NCI-H1048 (cell line): ENCODE measurements around the gene SVIP.
A peak's percentile ranks its signal among the peaks of the same experiment; 100 is the strongest.

Experiments used
- DNase-seq: peaks from one replicate; lab custom pipeline; 2025; lab: John Stamatoyannopoulos, UW

SVIP gene, protein sequence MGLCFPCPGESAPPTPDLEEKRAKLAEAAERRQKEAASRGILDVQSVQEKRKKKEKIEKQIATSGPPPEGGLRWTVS

DNA sequence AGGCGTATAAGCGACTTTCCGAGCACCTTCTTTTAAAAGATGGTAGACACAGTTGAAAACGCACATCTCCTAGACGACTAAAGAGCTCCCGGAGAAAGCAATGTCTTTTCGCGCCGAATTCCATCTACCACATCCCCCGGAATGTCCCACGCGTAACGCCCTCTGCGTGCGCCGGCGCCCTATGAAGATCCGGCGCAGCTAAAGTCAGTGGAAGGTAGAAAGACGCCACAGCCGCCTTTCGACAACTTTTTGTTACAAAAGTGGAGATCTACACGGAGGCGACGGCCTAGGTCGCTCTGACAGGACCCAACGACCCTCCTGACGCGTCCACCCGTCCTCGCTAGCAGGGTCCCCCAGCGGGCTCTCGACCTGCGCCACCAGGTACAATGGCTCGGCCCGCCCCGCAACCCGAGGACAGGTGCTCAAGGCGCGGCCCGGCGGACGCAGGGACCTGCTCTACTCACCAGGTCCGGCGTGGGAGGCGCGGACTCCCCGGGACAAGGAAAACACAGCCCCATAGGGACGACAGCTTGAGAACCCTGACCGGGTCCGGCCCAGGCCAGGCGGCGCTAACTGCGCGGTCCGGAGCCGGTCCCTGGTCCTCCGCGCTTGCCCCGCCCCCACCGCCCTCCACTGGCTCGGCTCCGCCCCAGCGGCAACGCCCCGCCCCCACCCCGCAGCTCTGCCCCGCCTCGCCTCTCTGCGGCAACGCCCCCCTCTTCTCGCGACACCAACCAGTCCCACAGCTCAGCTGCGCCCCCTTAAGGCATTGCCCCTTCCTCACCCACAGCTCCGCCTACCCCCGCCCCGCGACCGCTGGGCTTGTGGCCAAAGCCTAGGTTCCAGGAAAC, at the start of gene SVIP:
Gene SVIP (minus strand): TSS at position 571 of the 851 bp plus-strand sequence. CDS start 53 bp downstream, at position 518.
- peak; percentile 86 for DNase-seq

DNA sequence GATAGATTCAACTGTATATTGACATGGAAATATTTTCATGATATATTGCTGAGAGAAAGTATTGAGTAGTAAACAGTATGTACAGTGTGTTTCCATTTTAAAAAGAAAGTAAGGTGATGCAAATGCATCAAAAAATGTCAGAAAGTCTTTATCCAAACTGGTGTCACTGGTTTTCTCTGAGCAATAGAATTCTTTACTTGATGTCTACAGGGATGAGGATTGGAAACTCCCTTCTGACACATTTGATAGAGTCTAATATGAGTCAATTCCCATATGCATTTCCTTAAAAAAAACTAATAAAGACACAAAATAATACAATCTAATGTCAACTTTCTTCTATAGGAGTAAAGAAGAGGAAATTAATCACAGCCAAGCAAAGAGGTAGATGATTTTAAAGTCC, 49.0 kb upstream of the SVIP start:
- no peak for DNase-seq

DNA sequence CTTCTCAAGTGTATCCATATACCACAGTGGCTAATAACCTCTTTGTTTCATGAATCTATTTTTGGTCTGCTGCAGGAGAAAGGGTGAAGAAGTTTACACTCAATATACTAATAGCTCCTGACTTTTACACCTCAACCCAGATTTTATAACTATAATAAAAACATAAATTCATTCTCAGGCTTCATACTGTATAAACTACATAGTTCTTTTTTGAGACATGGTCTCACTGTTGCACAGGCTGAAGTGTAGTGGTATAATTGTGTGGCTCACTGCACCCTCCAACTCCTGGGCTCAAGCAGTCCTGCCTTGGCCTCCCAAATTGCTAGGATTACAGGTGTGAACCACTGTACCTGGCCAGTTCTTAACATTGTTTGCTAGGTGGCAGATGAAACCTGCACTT, 48.4 kb upstream of the SVIP start:
- DNase-seq = no peak

DNA sequence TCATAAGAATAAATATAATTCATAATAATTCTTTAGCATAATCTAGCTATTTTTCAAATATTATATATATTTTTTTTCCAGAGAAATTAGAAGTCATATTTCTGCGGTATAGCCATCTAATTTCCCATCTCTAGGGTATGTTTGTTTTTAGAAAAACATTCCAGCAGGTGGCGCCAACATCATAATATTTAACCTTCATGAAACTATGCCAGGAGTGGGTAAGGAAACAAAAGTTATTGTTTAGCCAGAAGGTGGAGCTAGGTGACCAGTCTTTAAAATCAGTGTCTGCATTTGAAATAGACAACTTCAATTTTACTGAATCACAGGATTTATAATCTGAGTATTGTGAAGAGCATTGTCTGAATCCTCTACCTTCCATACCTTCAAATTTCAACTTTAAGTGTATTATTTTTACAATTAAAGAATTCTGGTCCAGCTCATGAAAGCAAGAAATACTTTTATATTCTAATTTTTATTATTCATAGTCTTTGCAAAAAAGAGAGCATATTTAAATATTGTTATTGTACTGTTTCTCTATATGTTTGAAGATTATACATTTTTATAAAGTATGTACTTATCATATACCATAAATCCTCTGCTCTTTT, 46.4 kb upstream of the SVIP start:
- peak; percentile 61 for DNase-seq

DNA sequence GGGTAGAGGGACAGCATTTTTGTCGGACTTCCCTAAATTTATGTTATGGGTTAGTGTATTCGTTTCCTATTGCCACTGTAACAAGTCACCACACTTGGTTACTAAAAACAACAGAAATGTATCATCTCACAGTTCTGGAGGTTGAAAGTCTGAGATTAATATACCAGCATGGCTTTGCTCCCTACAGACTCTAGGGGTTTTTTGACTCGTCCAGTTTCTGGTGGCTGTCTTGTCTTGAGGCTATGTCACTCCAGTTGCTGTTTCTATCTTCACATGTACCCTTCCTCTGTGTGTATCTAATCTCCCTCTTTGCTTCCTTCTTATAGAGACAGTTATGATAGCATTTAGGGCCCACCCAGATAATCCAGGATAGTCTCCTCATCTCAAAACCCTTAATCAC, 39.7 kb upstream of the SVIP start:
- DNase-seq = no peak

DNA sequence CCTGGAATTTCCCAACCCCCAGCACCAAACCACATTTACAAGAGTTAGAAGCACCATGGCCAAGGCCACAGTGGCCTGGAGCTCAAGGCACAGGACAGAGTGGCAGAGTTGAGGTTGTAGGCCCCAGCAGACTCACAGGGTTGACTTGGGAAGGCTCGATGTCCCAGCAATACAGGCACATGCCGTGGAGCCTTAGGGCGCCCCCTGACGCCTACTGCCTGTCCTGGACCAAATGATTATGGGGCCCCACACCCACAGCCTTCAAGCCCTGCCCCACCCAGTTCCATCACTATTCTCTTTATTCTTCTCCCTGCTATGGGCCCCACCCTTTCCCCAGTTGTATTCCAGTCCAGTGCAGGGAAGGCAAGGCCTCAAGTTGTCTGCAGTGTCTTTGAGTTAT, 30.6 kb upstream of the SVIP start, which contains the start of gene CCDC179:
Gene CCDC179 (minus strand): TSS at position 234 of the 400 bp plus-strand sequence. CDS start 53 bp downstream, at position 181.
- DNase-seq = no peak

DNA sequence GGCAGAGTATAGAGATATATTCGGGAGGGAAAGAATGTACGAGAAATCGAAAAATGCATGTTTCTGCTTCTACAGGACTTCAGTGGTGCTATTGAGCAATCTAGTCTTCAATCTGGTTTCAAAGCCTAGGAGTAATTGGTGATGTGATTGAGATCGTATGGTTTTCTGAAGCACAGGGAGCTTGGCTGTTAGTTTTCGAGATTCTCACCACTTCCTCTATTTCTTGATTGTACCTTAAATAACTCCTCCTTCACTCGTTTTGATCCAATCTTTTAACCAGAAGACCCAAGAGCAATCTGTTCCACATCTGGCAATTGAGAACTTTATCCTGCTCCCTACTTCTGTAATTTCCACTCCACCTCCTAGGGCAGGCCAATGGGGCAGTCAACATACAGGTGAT, 30.2 kb upstream of the SVIP start:
- no peak for DNase-seq

DNA sequence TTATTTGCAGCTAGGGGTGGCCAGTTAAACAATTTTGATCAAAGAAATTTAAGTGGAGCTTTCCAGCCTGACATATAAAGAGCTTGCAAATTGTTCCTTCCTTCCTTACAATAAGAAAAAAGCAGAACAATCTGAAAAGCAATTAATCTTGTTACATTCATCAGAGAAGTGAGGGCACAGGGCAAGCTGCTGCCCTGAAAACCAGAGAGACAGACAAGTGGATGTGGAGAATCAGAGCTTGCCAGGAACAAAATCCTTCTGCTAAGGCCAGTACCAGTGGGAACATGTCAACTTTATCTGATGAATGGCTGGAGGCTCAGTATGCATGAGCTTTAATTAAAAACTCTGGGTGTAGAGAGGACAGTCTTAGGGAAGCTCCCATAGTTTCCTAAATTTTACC, 21.9 kb upstream of the SVIP start:
- DNase-seq = no peak

DNA sequence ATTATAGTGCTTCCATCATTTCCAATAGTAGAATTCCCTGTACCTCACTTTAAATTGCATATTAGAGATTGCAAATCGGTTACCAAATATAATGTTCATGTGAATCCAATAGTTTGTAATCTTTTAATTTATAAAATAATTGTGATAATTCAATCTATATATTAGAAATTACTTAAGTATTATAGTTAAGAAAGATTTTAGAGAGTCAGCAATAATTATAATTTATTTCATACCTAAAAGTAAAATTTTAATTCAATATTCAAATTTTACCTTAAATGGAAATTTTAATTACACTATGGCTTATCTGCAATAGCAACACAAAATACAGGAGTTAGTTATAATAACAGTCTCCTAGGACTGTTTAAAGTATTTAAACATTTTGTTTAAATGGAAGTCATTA, 17.1 kb upstream of the SVIP start:
- DNase-seq = no peak

DNA sequence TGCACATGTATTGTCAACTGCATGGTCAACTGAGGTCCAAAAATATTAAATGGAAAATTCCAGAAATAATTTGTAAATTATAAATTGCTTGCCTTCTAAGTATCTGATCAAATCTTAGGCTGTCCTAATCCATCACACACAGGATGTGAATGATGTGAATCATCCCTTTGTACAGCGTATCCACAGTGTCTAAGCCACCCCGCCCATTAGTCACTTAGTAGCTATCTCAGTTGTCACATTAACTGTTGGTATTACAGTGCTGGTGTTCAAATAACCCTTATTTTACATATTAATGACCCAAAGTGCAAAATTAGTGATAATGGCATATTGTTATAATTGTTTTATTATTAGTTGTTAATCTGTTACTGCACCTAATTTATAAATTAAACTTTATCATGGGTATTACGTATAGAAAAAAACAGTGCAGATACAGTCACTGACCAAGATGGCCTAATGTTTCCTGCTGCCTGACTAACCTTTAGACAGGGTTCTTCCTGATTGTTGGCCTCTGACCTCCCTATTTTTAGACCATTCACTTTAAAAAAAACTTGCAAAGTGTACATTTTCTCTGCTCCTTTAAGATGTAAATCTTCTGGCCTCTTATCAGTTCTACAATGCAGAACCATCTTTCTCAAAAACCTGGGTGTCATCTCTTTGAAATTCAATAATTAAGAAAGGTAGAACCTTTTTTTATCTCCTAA, 2.9 kb upstream of the SVIP start:
- DNase-seq = no peak

DNA sequence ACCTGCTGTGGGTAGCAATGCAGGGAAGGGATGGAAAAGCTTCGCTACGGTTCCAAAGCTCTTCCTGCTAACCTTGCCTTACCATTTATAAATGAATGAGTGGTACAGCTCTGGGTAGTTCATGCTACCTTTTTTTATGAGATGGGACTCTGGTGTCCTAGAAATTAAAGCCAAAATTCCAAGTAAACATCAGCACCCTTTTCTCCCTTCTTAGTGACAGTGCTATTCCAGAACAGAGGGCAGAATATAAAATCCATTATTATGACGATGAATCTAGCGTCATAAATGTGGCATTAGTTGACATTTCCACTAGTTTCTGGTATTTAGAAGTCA, 447 bp upstream of the SVIP start:
- no peak for DNase-seq

DNA sequence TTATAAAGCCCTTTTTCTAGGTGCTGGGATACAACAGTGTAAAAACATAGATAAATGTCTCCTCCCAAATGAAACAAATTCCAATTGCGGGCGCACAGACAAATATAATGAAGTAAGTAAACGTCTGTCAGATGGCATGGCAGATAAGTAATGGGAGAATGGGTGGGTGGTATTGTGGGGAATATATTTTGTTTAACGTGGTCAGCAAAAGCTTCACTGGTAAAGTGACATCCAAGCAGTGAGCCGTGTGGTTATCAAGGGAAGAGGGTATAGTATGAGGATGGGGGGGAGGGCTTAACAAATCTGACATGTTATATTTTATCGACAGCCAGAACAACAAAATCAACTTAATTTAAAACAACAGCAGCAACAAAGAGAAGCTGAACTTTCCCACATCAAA, 1.2 kb downstream of the SVIP start:
- DNase-seq = no peak

DNA sequence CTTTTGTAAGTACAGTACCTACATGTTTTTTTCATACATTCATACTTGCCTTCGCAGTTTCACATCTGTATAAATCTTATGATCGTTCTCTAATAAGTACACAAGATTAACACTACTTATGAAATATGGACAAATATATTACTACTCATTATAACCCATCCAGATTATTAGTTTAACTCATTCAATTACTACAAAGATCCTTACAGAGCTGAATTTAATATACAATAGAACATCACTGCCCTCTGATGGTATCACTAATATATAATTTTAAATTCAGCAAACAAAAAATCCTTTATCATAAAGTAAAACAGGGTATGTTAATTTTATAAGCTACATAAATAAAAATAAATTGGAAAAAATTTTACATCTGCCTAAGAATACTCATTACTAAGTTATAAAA, 7.4 kb downstream of the SVIP start:
- no peak for DNase-seq

DNA sequence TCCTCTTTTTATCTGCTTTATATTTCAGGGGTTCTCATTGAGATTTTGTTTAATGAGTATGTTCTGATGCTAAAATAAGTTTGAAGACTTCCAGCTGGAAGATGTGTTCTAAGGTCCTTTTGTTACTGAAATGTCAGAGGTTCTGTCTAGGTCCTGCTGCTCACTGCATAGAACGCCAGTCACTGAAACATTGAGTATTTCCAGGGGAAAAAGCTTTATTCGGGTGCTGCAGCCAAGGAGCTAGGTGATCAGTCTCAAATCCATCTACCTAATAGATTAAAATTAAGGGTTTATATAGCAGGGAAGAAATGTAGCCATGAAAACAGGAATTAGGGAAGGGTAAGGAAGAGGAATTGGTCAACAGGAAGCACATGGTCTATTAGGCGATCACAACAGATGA, 19.7 kb downstream of the SVIP start:
- no peak for DNase-seq

DNA sequence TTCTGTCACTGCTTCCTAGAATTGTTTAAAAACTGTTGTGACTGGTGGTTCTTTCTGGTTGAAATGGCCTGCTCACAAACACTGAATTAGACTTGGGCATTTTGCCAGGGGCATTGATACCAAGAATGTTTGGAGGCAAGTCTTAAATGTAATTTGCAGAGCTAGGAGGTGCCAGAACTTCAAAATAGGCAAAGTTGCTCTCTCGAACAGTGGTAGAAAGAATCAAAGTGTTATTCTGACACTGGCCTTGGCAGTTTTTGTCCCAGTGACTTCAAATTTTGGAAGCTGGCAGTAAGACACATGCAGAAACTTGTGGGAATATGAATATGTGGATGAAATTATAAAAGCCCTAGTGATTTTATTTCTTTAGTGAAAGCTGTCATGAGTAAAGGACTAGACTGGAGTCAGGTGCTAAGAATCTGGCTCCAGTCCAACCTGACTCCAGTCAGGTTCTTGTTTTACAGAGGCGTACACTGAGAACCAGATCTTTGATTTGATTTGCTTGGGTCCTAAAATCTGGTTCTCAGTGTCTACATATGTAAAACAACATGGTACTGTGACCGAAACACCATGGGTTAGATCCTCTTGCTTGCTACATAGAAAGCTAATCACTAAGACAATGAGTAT, 20.9 kb downstream of the SVIP start:
- no peak for DNase-seq

DNA sequence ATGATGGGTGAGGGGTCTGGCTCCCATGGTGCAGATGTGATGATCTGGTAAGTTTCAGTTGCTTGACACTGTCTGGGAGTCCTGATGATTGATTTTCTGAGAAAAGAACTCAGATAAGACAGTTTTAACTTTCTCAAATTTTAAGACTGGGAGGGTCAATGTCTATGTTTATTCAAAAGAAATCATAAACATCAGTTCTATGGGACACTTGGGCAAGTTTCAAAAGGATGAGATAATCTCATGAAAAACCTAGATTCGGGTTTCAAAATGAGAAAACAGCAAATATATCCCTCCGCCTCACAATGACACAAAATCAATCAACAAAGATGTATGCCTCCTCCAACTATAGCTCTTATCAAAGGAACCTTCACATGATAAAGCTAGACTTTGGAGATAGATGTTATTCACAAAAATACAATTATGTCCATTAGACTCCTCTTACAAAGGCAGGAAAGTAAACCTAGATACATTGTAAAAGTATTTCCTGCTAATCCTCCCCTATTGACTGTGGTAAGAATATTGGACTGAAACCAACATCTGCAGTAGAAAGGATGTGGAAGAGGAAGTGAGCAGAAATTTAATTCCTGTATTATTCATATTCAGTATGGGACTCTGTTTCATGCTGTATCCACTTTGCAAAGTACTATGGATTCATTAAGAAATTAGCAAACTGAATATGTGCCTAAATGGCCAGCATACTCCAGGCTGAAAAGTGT, 21.6 kb downstream of the SVIP start:
- no peak for DNase-seq

DNA sequence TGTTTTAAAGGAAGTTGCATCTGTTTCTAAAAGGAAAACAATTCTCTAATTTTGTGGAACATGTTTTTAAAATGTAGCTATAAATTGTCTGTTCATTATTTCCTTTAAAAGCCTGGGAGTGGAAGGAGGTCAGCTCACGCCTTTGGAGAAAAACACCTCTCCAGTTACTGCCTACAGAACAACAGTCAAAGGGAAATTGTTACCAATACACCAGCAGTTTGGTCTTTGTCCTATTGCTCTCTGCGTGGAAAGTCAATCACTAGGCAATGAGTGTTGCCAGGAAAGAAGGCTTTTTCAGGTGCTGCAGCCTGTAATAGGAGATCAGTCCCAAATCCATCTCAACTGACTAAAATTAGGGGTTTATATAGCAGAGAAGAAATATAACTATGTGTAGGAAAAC, 22.2 kb downstream of the SVIP start:
- no peak for DNase-seq

DNA sequence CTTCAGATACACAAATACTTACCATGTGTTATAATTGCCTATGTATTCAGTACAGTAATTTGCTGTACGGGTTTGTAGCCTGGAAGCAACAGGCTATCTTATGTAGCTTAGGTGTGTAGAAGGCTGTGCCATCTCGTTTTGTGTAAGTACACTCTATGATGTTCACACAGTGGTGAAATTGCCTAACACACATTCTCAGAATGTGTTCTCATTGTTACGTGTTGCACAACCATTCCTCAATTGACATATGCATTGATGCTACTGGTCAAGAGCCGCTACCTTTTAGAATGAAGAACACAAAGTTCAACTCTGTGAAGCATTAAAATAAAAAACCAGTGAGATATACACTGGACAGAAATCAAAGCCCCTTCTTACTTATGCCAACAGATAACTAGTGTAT, 26.7 kb downstream of the SVIP start:
- DNase-seq = no peak

DNA sequence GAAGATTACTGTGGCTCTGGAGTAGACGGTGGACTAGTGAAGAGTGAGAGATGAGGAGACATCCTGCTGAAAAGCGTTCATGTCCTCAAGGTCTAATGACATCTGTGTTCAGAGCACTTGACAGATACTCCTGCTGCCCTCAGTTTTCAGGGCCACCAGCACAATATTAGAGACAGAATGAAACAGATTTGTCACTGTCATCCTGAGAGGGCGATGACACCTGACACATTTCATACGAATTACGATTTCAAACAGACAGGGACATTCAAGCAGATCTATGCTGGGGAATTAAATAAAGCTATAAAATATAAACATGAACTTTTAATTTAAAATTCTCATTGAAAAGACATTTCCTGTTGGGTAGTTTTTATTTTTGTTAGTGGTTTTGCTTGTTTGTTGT, 29.1 kb downstream of the SVIP start:
- no peak for DNase-seq

DNA sequence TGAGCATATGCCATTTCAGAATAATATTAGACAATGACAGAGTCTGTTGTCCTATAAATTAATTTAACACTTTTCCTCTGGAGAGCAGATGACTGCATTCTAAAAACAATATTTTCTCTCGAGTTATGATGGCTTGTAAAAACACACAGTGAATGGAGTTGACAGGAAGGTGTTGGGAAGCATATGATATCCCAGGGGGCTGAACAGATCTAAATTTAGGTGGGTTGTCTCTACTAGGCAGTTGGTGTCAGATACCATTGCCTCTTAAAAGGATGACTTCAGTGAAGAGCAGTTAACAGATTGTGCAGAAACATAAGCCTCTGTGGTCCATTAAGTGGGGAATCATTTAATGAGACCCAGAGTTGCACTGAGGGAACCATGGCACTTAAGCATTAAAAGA, 30.7 kb downstream of the SVIP start:
- DNase-seq = no peak

DNA sequence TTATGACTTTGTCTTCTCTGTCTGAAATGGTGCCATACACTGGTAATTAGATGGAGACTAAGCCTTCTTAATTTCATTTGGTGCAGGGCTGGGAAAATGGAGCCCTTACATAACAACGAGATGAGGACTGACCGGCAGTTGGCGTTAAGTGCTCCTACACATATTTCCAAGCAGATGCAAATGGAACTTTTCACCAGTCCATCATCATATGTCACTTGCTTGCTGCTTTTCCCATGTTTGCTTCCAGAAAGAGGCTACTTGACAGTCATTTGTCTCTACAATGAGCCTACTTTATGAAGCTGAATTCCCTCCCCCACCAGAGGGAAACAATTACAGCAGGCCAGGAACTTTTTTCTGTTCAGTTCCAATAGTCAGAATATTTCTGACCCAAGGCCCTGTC, 32.6 kb downstream of the SVIP start:
- DNase-seq = no peak

DNA sequence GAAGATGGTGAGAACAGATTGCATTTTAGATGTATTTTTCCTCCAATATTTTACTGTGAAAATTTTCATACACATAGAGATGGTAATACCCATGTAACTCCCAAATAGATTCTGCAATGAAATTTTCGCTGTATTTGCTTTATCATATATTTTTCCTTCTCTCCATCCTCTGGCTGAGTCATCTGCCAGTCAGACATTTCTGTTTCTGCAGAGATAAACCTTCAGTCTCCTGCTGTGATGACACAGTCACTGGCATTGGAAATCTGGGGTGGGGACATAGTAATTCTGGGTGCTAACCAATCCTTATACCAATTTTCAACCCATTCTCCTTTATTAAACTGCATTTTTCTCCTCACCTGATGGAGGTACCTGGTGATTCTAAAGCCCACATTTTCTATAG, 33.7 kb downstream of the SVIP start:
- no peak for DNase-seq
